ENCODE results near the gene PRR29. TPM values are rescaled to one million over a fixed set of nuclear protein-coding genes. Genes with fewer than 3 reads are reported as not detected.

PRR29 gene
- total and polyA plus RNA-seq, 4 donors = 0.02 to 0.35 (median 0.14) TPM; not detected in 1

- Histone ChIP-seq H3K36me3 (ENCODE audit: control insufficient read depth in 4 of 4, insufficient read depth in 3 of 4, low read depth in 1 of 4, low read length in 3 of 4) (peaks cover 32 to 98% (median 79%) of the 10 kb centered on the region in 4 donors), H3K4me1 (ENCODE audit: control insufficient read depth in 4 of 4, insufficient read depth in 4 of 4, low read length in 3 of 4) (no peaks in the 10 kb centered on the region), H3K27ac (ENCODE audit: low read depth in 1 of 2, low read length in 2 of 2) (no peak overlapping the region), H3K9ac (ENCODE audit: low read depth in 1 of 2, low read length in 2 of 2) (no peak overlapping the region), H3K9me3 (ENCODE audit: control insufficient read depth in 4 of 4, low read length in 3 of 4) (no peaks in the 10 kb centered on the region), H3K4me3 (ENCODE audit: low read depth in 1 of 3, low read length in 3 of 3) (no peak overlapping the region), H3K27me3 (ENCODE audit: control insufficient read depth in 4 of 4, insufficient read depth in 4 of 4, low read length in 3 of 4) (no peaks in the 10 kb centered on the region)
- DNase-seq (ENCODE audit: low spot score) = no peak
- TF ChIP-seq NR2F2 (IDR thresholded peaks at IDR 0.05) (no peak), ZBTB33 (IDR thresholded peaks at IDR 0.05) (no peak), FOXA1 (IDR thresholded peaks at IDR 0.05) (no peak), GABPA (IDR thresholded peaks at IDR 0.05 in 1 of 2, conservative IDR thresholded peaks at IDR 0.05 in 1 of 2) (no peak), CTCF (IDR thresholded peaks at IDR 0.05; ENCODE audit: low read depth, low read length, missing input control) (no peak), HNF4G (IDR thresholded peaks at IDR 0.05) (no peak), YY1 (IDR thresholded peaks at IDR 0.05) (no peak), HNF4A (conservative IDR thresholded peaks at IDR 0.05) (no peak), RXRA (IDR thresholded peaks at IDR 0.05) (no peak), SP1 (IDR thresholded peaks at IDR 0.05) (no peak), MAX (IDR thresholded peaks at IDR 0.05) (no peak), ATF3 (IDR thresholded peaks at IDR 0.05) (no peak), JUND (IDR thresholded peaks at IDR 0.05) (no peak), TAF1 (conservative IDR thresholded peaks at IDR 0.05) (no peak), RAD21 (IDR thresholded peaks at IDR 0.05) (no peak), EGR1 (IDR thresholded peaks at IDR 0.05; ENCODE audit: low read depth in 2 of 2) (no peak), REST (IDR thresholded peaks at IDR 0.05) (no peak), FOXA2 (IDR thresholded peaks at IDR 0.05) (no peak)
- WGBS = 93% methylated on average over 9 of the region's 9 CpGs
Observed at GRCh38 chr17:64048805-64049204, 50.7 kb downstream of the PRR29 start.
